ENCODE data around the gene GRIK3.

Gene GRIK3

DNA sequence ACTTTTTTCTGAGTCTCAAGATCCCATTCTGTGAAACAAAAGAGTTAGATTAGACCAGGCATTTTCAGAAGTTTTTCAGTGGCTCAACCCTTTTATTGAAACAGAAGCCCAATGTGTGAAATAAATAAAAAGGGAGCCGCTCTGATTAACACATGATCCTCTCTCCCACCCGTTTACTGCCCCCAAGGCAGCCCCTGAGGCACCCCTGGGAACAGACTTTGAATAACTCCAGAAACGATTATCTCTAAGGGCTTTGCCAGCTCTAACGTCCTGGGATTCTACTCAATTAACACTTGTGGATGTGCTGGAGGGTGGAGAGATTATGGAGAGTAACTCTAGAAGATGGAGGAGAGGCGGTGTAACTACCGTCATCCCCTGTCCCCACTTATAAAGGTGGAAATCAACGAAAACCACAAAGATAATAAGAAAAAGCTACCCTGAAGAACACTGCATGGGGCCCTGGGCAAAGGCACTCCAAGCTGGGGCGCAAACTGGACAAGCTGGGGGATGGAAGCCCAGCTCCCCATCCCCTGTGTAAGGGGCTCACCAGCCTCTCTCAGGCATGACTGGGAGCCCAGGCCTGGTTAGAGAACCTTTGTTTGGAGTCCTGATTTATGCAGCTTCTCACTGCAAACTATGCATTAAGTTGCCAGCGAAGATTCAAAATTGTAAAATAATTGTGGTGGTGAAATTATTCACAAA, 39.0 kb upstream of the GRIK3 start:
- in situ Hi-C loops (cut with MboI; ENCODE audit: low pct_unique_long_range_greater_than_20kb, low sequenced_read_pairs, unreplicated experiment) = no loop called here
- no peak for DNase-seq (ENCODE audit: low spot score)
- TF ChIP-seq, protein P1, sequence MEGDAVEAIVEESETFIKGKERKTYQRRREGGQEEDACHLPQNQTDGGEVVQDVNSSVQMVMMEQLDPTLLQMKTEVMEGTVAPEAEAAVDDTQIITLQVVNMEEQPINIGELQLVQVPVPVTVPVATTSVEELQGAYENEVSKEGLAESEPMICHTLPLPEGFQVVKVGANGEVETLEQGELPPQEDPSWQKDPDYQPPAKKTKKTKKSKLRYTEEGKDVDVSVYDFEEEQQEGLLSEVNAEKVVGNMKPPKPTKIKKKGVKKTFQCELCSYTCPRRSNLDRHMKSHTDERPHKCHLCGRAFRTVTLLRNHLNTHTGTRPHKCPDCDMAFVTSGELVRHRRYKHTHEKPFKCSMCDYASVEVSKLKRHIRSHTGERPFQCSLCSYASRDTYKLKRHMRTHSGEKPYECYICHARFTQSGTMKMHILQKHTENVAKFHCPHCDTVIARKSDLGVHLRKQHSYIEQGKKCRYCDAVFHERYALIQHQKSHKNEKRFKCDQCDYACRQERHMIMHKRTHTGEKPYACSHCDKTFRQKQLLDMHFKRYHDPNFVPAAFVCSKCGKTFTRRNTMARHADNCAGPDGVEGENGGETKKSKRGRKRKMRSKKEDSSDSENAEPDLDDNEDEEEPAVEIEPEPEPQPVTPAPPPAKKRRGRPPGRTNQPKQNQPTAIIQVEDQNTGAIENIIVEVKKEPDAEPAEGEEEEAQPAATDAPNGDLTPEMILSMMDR (IDR thresholded peaks at IDR 0.05; ENCODE audit: extremely low read depth, insufficient read depth, missing control alignments) = no peak

DNA sequence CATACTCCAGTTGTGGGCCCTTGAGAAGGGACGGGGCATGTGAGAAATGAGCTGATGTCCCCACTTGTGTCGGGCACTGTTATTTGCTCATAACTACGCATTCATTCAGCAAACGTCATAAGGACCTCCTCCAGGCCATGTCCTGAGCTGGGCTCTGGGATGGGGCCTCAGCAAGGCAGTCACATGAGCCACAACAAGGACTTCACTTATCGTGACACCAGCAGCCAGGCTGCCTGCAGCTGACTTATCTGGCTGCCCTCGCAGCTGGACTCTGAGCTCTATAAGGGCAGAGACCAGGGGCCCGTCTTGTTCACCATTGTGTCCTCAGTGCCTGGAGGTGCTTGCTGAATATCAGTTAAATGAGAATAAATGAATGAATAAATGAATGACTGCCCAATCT, 37.5 kb upstream of the GRIK3 start:
- in situ Hi-C loops (cut with MboI; ENCODE audit: low pct_unique_long_range_greater_than_20kb, low sequenced_read_pairs, unreplicated experiment) = no loop called here
- no peak for DNase-seq (ENCODE audit: low spot score)
- TF ChIP-seq, protein P1 (IDR thresholded peaks at IDR 0.05; ENCODE audit: extremely low read depth, insufficient read depth, missing control alignments) = no peak

DNA sequence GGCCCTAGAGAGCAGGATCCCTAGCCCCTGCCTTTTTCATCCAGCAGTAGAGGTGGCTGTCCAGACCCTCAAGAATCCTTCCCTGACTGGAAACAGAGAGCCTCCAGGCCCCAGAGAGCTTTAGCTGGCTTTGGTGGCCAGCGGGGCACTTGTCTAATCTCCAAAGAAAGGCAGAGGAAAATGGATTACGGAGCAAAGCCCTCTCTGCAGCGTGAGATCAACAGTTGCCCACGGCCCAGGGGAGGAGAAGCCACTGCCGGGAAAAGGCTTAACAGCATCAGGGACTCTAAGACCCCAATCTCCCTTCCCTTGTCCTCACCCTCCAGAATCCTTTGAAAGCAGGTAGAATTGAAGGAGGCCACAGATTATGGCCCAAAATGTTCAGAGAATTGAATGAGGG, 35.8 kb upstream of the GRIK3 start:
- in situ Hi-C loops (cut with MboI; ENCODE audit: low pct_unique_long_range_greater_than_20kb, low sequenced_read_pairs, unreplicated experiment) = no loop called here
- DNase-seq (ENCODE audit: low spot score) = no peak
- TF ChIP-seq, protein P1 (IDR thresholded peaks at IDR 0.05; ENCODE audit: extremely low read depth, insufficient read depth, missing control alignments) = no peak

DNA sequence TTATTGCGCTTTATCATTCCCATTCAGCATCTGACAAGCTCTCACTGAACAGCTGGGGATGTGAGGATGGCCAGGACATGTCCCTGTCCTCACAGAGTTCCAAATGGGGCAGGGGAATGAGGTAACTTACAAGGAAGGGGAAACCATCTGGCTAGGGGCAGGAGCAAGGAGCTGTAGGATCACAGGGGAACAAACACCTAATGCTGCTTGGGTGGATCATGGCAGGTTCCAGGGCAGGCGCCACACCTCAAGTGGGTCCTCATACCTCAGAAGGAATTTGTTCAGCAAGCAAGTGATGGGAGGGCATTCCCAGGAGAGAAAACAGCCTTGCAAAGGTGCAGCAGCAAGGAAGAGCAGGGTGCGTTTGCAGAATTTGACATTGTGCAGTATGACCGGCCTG, 35.1 kb upstream of the GRIK3 start:
- TF ChIP-seq, protein P1 (IDR thresholded peaks at IDR 0.05; ENCODE audit: extremely low read depth, insufficient read depth, missing control alignments) = no peak
- DNase-seq (ENCODE audit: low spot score) = no peak
- in situ Hi-C loops (cut with MboI; ENCODE audit: low pct_unique_long_range_greater_than_20kb, low sequenced_read_pairs, unreplicated experiment) = no loop called here

DNA sequence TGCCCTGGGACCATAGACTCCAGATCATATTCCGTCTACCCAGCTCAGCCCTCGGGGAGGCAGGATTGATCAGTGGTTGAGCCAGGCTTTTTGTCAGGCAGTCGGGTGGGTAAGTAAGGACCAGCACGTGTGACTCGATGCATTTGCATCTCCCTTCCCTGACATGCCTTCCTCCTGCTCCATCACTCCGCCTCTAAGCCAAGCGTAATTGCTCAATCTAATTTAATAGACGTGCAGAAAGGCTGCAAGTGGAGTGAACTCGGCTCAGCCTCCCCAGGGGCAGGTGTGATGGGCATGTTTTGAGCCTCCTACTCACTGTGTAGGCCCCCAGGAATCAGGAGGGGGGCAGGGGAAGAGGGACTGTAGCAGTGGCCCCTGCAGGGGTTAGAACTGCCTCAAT, 34.6 kb upstream of the GRIK3 start:
- in situ Hi-C loops (cut with MboI; ENCODE audit: low pct_unique_long_range_greater_than_20kb, low sequenced_read_pairs, unreplicated experiment) = no loop called here
- TF ChIP-seq, protein P1 (IDR thresholded peaks at IDR 0.05; ENCODE audit: extremely low read depth, insufficient read depth, missing control alignments) = no peak
- DNase-seq (ENCODE audit: low spot score) = no peak

DNA sequence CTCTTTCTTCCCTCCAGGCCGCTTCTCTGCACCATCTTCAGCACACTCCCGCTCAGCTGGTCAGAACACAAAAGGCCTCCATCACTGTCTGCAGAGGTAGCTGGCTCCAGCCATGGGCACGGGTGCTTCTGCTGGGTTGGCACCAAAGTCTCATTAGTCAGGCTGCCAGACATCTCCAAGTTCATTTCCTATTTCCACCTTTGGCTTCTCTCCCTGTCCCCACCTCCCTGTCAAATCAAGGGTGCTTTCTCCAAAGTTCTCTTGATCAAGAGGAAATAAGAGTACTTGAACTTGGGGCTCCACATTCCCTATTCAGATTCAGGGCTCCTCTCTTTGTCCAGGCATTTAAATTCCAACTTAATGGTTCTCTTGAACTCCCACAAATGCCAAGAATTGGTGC, 33.9 kb upstream of the GRIK3 start:
- in situ Hi-C loops (cut with MboI; ENCODE audit: low pct_unique_long_range_greater_than_20kb, low sequenced_read_pairs, unreplicated experiment) = no loop called here
- no peak for DNase-seq (ENCODE audit: low spot score)
- TF ChIP-seq, protein P1 (IDR thresholded peaks at IDR 0.05; ENCODE audit: extremely low read depth, insufficient read depth, missing control alignments) = no peak
